Measurements from ENCODE around the gene NOP53.

GRCh38 chr19:47719047-47719859 is 26.1 kb upstream of the NOP53 start:
- TF ChIP-seq EZH2 (IDR thresholded peaks at IDR 0.05; ENCODE audit: borderline replicate concordance, low read depth, low read length, poor library complexity, severe bottlenecking) (no peak), CTCF (conservative IDR thresholded peaks at IDR 0.05; ENCODE audit: low read depth, low read length) (no peak)
